H1 (cell line): ENCODE data around the gene SLC22A3. TPM values are rescaled to one million over a fixed set of nuclear protein-coding genes. Genes with fewer than 3 reads are reported as not detected.
"Not testable (repeated sequence)": the region's sequence is repeated elsewhere in the genome, so short reads cannot be mapped to it uniquely, and the experiment has no call there.

Experiments used
- CTCF ChIA-PET: fragments of 300-600 bp; sonication (Branson Sonifier 250); formaldehyde crosslinking; loops from one replicate; lab custom pipeline; 2021; ENCODE audit not compliant: partially characterized antibody; lab: Charles Lee
- POLR2A ChIA-PET: fragments of 300-600 bp; sonication (Branson Sonifier 250); formaldehyde crosslinking; loops from one replicate; lab custom pipeline; 2021; ENCODE audit warnings: inconsistent platforms; ENCODE audit not compliant: partially characterized antibody; lab: Charles Lee
- DNase-seq, 2 experiments: peaks; one replicate each; pipeline versions ENCODE4 v3.0.0 to v3.0.0-alpha.2; 2010 to 2022; ENCODE audit warnings: low spot score in 2 of 2, low read depth in 1 of 2, mixed read lengths in 1 of 2
- FAIRE-seq: peaks from 2 replicates; lab custom pipeline; 2011; peaks lifted over from hg19 to GRCh38; lab: Jason Lieb, UNC
- H2AFZ ChIP-seq: 2 replicates; pipeline ENCODE4 v1.8.1; 2012; ENCODE audit warnings: low read length, inconsistent platforms
- H2AK5ac ChIP-seq: 2 replicates; pipeline ENCODE4 v1.6.1; 2013; ENCODE audit warnings: low read depth, low read length
- H2BK120ac ChIP-seq: replicated peaks from 2 replicates; pipeline ENCODE3; 2013; ENCODE audit warnings: low read depth, low read length, inconsistent platforms
- H2BK12ac ChIP-seq: 2 replicates; pipeline ENCODE4 v1.6.1; 2013; ENCODE audit warnings: low read depth, low read length
- H2BK15ac ChIP-seq: 2 replicates; pipeline ENCODE4 v1.6.1; 2013; ENCODE audit warnings: low read length
- H2BK20ac ChIP-seq: 2 replicates; pipeline ENCODE4 v1.6.1; 2013; ENCODE audit warnings: low read length
- H2BK5ac ChIP-seq: 2 replicates; pipeline ENCODE4 v1.6.1; 2013; ENCODE audit warnings: low read depth, low read length
- H3K14ac ChIP-seq: 2 replicates; pipeline ENCODE4 v1.6.1; 2013; ENCODE audit warnings: inconsistent platforms; ENCODE audit not compliant: insufficient read length
- H3K18ac ChIP-seq: 2 replicates; pipeline ENCODE4 v1.6.1; 2013; ENCODE audit warnings: low read length; ENCODE audit errors: extremely low read depth
- H3K23ac ChIP-seq: 2 replicates; pipeline ENCODE4 v1.6.1; 2013; ENCODE audit warnings: inconsistent platforms; ENCODE audit not compliant: insufficient read length
- H3K23me2 ChIP-seq: 2 replicates; pipeline ENCODE4 v1.6.1; 2013; ENCODE audit warnings: low read depth, low read length
- H3K27ac ChIP-seq: 2 replicates; pipeline ENCODE4 v1.6.1; 2011; ENCODE audit warnings: low read depth, low read length, inconsistent platforms
- H3K27me3 ChIP-seq, 4 experiments: replicated peaks in 1 of 4; 1 replicate in 1 of 4; 2 replicates in 3 of 4; pipeline versions ENCODE4 v1.6.1 to v1.8.1; 2011 to 2013; ENCODE audit warnings: low read length in 3 of 4, mild to moderate bottlenecking in 3 of 4, inconsistent platforms in 2 of 4, mixed read lengths in 2 of 4, moderate library complexity in 1 of 4; ENCODE audit not compliant: control insufficient read depth in 3 of 4, insufficient read depth in 3 of 4; ENCODE audit errors: extremely low read depth in 1 of 4
- H3K36me3 ChIP-seq, 4 experiments: 2 replicates each; pipeline versions ENCODE4 v1.6.1 to v1.8.1; 2011 to 2013; ENCODE audit warnings: mild to moderate bottlenecking in 4 of 4, low read length in 3 of 4, moderate library complexity in 2 of 4, control low read depth in 1 of 4, inconsistent platforms in 1 of 4; ENCODE audit not compliant: insufficient read depth in 4 of 4, control insufficient read depth in 2 of 4
- H3K4ac ChIP-seq: replicated peaks from 2 replicates; pipeline ENCODE3; 2013; ENCODE audit warnings: low read length, low read depth, mixed read lengths, inconsistent platforms; ENCODE audit not compliant: insufficient read length
- H3K4me1 ChIP-seq, 4 experiments: replicated peaks in 1 of 4; 1 replicate in 1 of 4; 2 replicates in 3 of 4; pipeline versions ENCODE4 v1.6.1 to v1.8.1; 2011 to 2013; ENCODE audit warnings: low read length in 3 of 4, inconsistent platforms in 2 of 4, mixed read lengths in 1 of 4; ENCODE audit not compliant: insufficient read depth in 4 of 4, control insufficient read depth in 3 of 4
- H3K4me2 ChIP-seq, 2 experiments: 2 replicates each; pipeline versions ENCODE4 v1.6.1 to v1.8.1; 2011 to 2013; ENCODE audit warnings: low read depth in 2 of 2, low read length in 2 of 2, control low read depth in 1 of 2, inconsistent platforms in 1 of 2, mild to moderate bottlenecking in 1 of 2; ENCODE audit not compliant: insufficient read depth in 1 of 2
- H3K4me3 ChIP-seq, 4 experiments: fragments of 200-600, 300-600 bp in 1 of 4; sonication (generic), shearing (Covaris generic), sonication (Bioruptor Twin) in 1 of 4; 2 replicates each; pipeline versions ENCODE4 v1.5.1 to v1.8.1; 2011 to 2016; ENCODE audit warnings: low read length in 4 of 4, low read depth in 3 of 4, control low read depth in 2 of 4, inconsistent platforms in 2 of 4, mild to moderate bottlenecking in 2 of 4, mixed read lengths in 1 of 4, moderate library complexity in 1 of 4; ENCODE audit not compliant: insufficient read depth in 2 of 4; ENCODE audit errors: extremely low read depth in 1 of 4
- H3K56ac ChIP-seq: replicated peaks from 2 replicates; pipeline ENCODE3; 2013; ENCODE audit warnings: low read depth, mild to moderate bottlenecking, mixed read lengths, low read length, inconsistent platforms; ENCODE audit not compliant: insufficient read length
- H3K79me1 ChIP-seq: 2 replicates; pipeline ENCODE4 v1.6.1; 2013; ENCODE audit warnings: low read depth, low read length, control low read depth
- H3K79me2 ChIP-seq, 2 experiments: 2 replicates each; pipeline versions ENCODE4 v1.6.1 to v1.8.1; 2012 to 2013; ENCODE audit warnings: low read length in 2 of 2, mild to moderate bottlenecking in 2 of 2, inconsistent platforms in 1 of 2; ENCODE audit not compliant: insufficient read depth in 2 of 2, control insufficient read depth in 1 of 2
- H3K9ac ChIP-seq, 4 experiments: replicated peaks in 1 of 4; 1 replicate in 1 of 4; 2 replicates in 3 of 4; pipeline versions ENCODE4 v1.6.1 to v1.8.1; 2011 to 2013; ENCODE audit warnings: low read depth in 3 of 4, low read length in 3 of 4, control low read depth in 2 of 4, mild to moderate bottlenecking in 2 of 4, moderate library complexity in 2 of 4, inconsistent platforms in 1 of 4; ENCODE audit errors: extremely low read depth in 1 of 4
- H3K9me3 ChIP-seq, 2 experiments: 2 replicates each; pipeline versions ENCODE4 v1.6.1 to v1.8.1; 2012 to 2013; ENCODE audit warnings: mild to moderate bottlenecking in 2 of 2, moderate library complexity in 2 of 2, control low read depth in 1 of 2, inconsistent platforms in 1 of 2, low read depth in 1 of 2, low read length in 1 of 2, mixed read lengths in 1 of 2; ENCODE audit not compliant: insufficient read depth in 2 of 2
- H4K20me1 ChIP-seq, 2 experiments: replicated peaks in 1 of 2; 2 replicates each; pipeline versions ENCODE3 to v1.8.1; 2011 to 2013; ENCODE audit warnings: inconsistent platforms in 2 of 2, low read length in 2 of 2, mild to moderate bottlenecking in 1 of 2; ENCODE audit not compliant: insufficient read depth in 2 of 2, control insufficient read depth in 1 of 2
- H4K5ac ChIP-seq: 2 replicates; pipeline ENCODE4 v1.6.1; 2013; ENCODE audit warnings: low read length, low read depth, mixed read lengths, inconsistent platforms; ENCODE audit not compliant: insufficient read length
- H4K8ac ChIP-seq: 2 replicates; pipeline ENCODE4 v1.8.0; 2013; ENCODE audit warnings: mild to moderate bottlenecking, moderate library complexity, low read length, inconsistent platforms; ENCODE audit not compliant: insufficient read depth; ENCODE audit errors: extremely low read depth
- H4K91ac ChIP-seq: replicated peaks from 2 replicates; pipeline ENCODE3; 2013; ENCODE audit warnings: low read length, mixed read lengths, inconsistent platforms; ENCODE audit not compliant: insufficient read length
- WGBS, 2 experiments: shearing (Covaris generic) in 1 of 2; methylation state at CpG; one replicate each; pipeline versions ENCODE4 v1.1.6 to v1.1.7; 2013 to 2015; ENCODE audit warnings: low lambda C conversion rate in 2 of 2, mixed read lengths in 2 of 2, inconsistent platforms in 1 of 2, low coverage in 1 of 2, missing lambda C conversion rate in 1 of 2; ENCODE audit not compliant: insufficient replicate concordance in 2 of 2, insufficient coverage in 1 of 2, insufficient read length in 1 of 2; ENCODE audit errors: extremely low coverage in 1 of 2, missing lambda C conversion rate in 1 of 2; 5-methylcytosine and 5-hydroxymethylcytosine counted together
- polyA plus RNA-seq, 7 experiments: library from polyadenylated mRNA; depleted of rRNA in 3 of 7; stranded (reverse) in 5 of 7; unstranded in 2 of 7; fragments of >200 nt in 5 of 7; fragments of 200-250 nt in 2 of 7; gene quantifications; 1 replicate in 5 of 7; 2 replicates in 1 of 7; 4 replicates in 1 of 7; pipeline versions ENCODE4 v1.2.1 to v1.2.3, GENCODE V29; 2011 to 2013; ENCODE audit warnings: missing spikeins in 2 of 7, mixed read lengths in 2 of 7
- total RNA-seq: library from RNA; stranded (reverse); fragmentation: NEBNext Ultra II Directional; extraction: Animal tissue kit (Norgen Biotek cat#: 25700); gene quantifications from 2 replicates; pipeline ENCODE4 v1.2.1, GENCODE V29; 2021

The SLC22A3 gene
- total and polyA plus RNA-seq, 2 of the 8 experiments (the other 6 are each of a cell fraction or from before 2014, with no cell fraction given), result 1.0 to 2.9 TPM

- 90% methylated on average over 4 of the region's 4 CpGs; no CpG with 5 or more reads in 1 of the 2 experiments for WGBS, 2 experiments
- FAIRE-seq, H3K9me3 ChIP-seq: not testable (repeated sequence)
Observed at GRCh38 chr6:160476056-160476455, 127.9 kb downstream of the SLC22A3 start.

GRCh38 chr6:160477072-160477471 is 128.9 kb downstream of the SLC22A3 start:
- CTCF ChIA-PET, result interaction anchor here (1.5 kb wide), 1 partner anchor 21 kb away, joined by 4 read pairs; no protein-coding TSS in a partner anchor
- WGBS, 2 experiments, result 94% methylated on average over 4 of the region's 4 CpGs; no CpG with 5 or more reads in 1 of the 2 experiments
- POLR2A ChIA-PET, H3K9me3 ChIP-seq, H2BK12ac ChIP-seq, H3K23ac ChIP-seq, H3K4me1 ChIP-seq, H3K27me3 ChIP-seq, H3K36me3 ChIP-seq, DNase-seq, H3K27ac ChIP-seq, H2BK20ac ChIP-seq, H2AFZ ChIP-seq, H3K18ac ChIP-seq, H3K4ac ChIP-seq, H3K14ac ChIP-seq, H3K56ac ChIP-seq, H4K91ac ChIP-seq, H3K79me2 ChIP-seq, H2AK5ac ChIP-seq, H2BK15ac ChIP-seq, H2BK120ac ChIP-seq, H2BK5ac ChIP-seq, H4K5ac ChIP-seq, H3K9ac ChIP-seq, H3K4me2 ChIP-seq, H4K20me1 ChIP-seq, H3K79me1 ChIP-seq, H4K8ac ChIP-seq, H3K23me2 ChIP-seq, H3K4me3 ChIP-seq: not testable (repeated sequence)
- FAIRE-seq, result peak; percentile 39

More at GRCh38 chr6:160476056-160476455, 127.9 kb downstream of the SLC22A3 start:
- H4K20me1 ChIP-seq, H3K4ac ChIP-seq, H3K36me3 ChIP-seq, H2AK5ac ChIP-seq, H4K5ac ChIP-seq, H3K9ac ChIP-seq, H3K27ac ChIP-seq, H3K18ac ChIP-seq, H3K27me3 ChIP-seq, H3K56ac ChIP-seq, H2BK20ac ChIP-seq, H2AFZ ChIP-seq, H3K4me3 ChIP-seq, H2BK120ac ChIP-seq, POLR2A ChIA-PET, H4K91ac ChIP-seq, H2BK5ac ChIP-seq, DNase-seq, H3K79me1 ChIP-seq, H3K14ac ChIP-seq, H3K4me2 ChIP-seq, H3K23ac ChIP-seq, H3K23me2 ChIP-seq, H4K8ac ChIP-seq, H2BK12ac ChIP-seq, H3K79me2 ChIP-seq, H2BK15ac ChIP-seq, H3K4me1 ChIP-seq: not testable (repeated sequence)
- CTCF ChIA-PET, result interaction anchor here (0.6 to 1.5 kb wide), 3 partner anchors 9 to 812 kb away, joined by 3 to 4 read pairs (median 3); no protein-coding TSS in a partner anchor
